ENCODE results near the gene ARL5A.

Gene ARL5A

GRCh38 chr2:151845884-151846283 lies 17.7 kb upstream of the ARL5A start:
- no peak overlapping the region for H3K4me3 ChIP-seq (ENCODE audit: low read depth, low read length)

DNA sequence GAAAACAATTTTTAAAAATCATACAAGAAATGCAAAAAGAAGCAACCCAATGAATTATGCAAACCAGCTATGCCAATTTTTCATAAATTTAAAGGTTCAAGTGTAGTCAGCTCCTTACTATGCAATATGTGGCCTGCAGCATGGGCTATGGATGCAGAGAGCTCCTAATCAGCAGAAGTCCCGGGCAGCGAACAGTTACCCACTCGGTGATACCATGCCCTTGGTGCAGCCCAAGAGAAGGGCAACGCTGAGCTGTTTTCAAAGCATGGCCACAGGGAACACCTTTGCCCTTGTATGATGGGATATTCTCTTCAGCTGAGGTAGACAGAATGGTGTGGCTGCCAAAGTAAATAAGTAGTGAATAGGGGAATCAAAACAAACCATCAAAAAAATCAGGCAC lies 17.3 kb upstream of the ARL5A start:
- no peak overlapping the region for H3K4me3 ChIP-seq (ENCODE audit: low read depth, low read length)
- TF ChIP-seq, protein P1, sequence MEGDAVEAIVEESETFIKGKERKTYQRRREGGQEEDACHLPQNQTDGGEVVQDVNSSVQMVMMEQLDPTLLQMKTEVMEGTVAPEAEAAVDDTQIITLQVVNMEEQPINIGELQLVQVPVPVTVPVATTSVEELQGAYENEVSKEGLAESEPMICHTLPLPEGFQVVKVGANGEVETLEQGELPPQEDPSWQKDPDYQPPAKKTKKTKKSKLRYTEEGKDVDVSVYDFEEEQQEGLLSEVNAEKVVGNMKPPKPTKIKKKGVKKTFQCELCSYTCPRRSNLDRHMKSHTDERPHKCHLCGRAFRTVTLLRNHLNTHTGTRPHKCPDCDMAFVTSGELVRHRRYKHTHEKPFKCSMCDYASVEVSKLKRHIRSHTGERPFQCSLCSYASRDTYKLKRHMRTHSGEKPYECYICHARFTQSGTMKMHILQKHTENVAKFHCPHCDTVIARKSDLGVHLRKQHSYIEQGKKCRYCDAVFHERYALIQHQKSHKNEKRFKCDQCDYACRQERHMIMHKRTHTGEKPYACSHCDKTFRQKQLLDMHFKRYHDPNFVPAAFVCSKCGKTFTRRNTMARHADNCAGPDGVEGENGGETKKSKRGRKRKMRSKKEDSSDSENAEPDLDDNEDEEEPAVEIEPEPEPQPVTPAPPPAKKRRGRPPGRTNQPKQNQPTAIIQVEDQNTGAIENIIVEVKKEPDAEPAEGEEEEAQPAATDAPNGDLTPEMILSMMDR (IDR thresholded peaks at IDR 0.05; ENCODE audit: low read depth, low read length): no peak

More at GRCh38 chr2:151845884-151846283, 17.7 kb upstream of the ARL5A start:
- TF ChIP-seq, protein P1 (IDR thresholded peaks at IDR 0.05; ENCODE audit: low read depth, low read length): no peak

DNA sequence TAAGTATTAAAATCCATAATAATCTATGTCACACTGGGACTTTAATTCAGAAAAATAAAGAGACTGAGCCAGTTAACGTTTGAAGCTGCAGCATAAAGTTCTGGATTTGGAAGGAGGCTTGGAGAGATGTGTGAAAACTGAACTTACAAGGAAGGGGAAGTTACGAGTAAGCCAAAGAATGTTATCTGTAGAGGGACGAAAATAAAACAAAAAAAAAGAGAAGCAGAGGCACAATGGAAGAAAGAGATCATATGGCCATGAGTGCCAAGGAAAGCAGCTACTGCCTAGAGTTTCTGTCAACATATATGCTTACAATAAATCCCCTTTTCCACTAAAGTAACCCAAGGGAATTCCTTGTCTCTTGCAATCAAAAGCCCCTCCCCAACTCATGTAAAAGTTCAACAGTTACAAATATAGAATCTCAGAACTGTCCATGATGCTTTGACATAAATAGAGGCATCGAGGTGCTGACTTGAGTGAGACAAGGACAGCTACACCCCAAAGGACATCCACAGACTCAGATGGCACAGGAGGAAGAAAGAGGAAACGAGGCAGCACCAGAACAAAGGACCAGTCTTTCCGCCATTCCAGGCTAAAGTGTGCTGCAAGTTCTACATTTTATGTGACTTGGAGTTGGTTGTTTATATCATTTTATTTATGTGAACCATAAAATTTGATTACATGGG lies 16.1 kb upstream of the ARL5A start:
- TF ChIP-seq, protein P1 (IDR thresholded peaks at IDR 0.05; ENCODE audit: low read depth, low read length): no peak
- H3K4me3 ChIP-seq (ENCODE audit: low read depth, low read length): no peak overlapping the region

- TF ChIP-seq, protein P1 (IDR thresholded peaks at IDR 0.05; ENCODE audit: low read depth, low read length): no peak
- H3K4me3 ChIP-seq (ENCODE audit: low read depth, low read length): no peak overlapping the region
These were observed 15.5 kb upstream of the ARL5A start for GRCh38 chr2:151843691-151844061.

DNA sequence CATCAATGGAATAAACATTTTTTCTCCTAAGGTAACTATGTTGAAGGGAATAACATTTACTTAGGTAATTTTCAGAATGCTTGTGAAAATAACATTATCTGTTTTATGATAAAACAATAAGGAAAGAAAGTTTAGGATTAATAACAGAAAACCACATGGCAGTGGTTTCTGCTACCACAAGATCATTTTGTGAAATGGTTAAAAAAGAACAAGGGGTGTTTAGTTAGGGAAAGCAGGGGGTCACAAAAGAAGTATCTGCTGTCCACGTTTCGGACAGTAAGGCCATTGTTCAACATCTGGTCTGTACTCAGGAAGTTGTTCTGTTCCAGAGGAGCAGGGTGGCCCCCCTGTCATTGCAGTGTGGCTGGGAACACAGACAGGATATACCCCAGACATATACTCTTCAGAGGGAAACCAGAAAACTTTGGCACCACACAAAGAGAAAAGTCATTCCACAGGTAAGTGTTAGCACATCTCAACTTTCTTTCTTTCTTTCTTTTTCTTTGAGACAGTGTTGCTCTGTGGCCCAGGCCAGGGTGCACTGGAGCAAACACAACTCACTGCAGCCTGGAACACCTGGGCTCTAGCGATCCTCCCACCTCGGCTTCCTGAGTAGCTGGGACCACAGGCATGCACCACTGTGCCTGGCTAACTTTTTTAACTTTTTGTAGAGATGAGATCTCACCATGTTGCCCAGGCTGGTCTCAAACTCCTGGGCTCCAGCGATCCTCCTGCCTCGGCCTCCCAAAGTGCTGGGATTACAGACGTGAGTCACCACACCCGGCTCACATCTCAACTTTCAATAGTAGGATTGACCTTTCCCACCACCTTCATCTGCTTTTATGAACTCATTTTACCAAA lies 14.8 kb upstream of the ARL5A start:
- no peak overlapping the region for H3K4me3 ChIP-seq (ENCODE audit: low read depth, low read length)
- TF ChIP-seq, protein P1 (IDR thresholded peaks at IDR 0.05; ENCODE audit: low read depth, low read length): no peak

DNA sequence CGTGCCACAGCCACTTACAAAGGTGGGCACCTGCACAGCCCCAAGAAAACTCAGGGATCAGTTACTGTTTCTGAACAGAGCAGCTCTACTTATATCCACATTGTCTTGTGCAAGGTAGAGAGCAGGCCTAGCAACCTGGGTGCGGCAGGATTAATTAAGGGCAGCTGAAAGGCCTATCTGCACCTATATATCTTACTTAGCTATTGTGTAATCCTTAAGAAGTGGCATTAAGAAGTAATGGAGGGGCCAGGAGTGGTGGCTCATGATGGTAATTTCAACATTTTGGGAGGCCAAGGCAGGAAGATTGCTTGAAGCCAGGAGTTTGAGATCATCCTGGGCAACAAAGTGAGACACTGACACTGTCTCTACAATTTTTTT lies 12.8 kb upstream of the ARL5A start:
- no peak overlapping the region for H3K4me3 ChIP-seq (ENCODE audit: low read depth, low read length)
- TF ChIP-seq, protein P1 (IDR thresholded peaks at IDR 0.05; ENCODE audit: low read depth, low read length): no peak

Data from WI38 (cell line).